Endothelial cell of umbilical vein (primary cell): ENCODE data around the gene CPA2. TPM values are rescaled to one million over a fixed set of nuclear protein-coding genes. Genes with fewer than 3 reads are reported as not detected.

Source experiments
- BruUV-seq: library from RNA; stranded (reverse); fragments of 400-500 nt; replicated peaks from 2 replicates; lab custom pipeline; 2021; lab: Mats Ljungman, UMichigan
- CTCF ChIA-PET: fragments of 300-600, 350-600 bp; sonication (Branson Sonifier 250); formaldehyde crosslinking; loops from one replicate; lab custom pipeline; 2021; ENCODE audit warnings: antibody characterized with exemption, inconsistent platforms; lab: Charles Lee
- POLR2A ChIA-PET: fragments of 300-600, 350-600 bp; sonication (Branson Sonifier 250); formaldehyde crosslinking; loops from one replicate; lab custom pipeline; 2021; ENCODE audit warnings: antibody characterized with exemption, inconsistent platforms; lab: Charles Lee
- DNase-seq: peaks from one replicate; pipeline ENCODE4 v3.0.0-alpha.2; 2011; ENCODE audit warnings: low read depth, low spot score
- FAIRE-seq: peaks from 2 replicates; lab custom pipeline; 2011; peaks lifted over from hg19 to GRCh38; lab: Jason Lieb, UNC
- H2AFZ ChIP-seq: 2 replicates; pipeline ENCODE4 v1.6.0; 2012; ENCODE audit warnings: low read depth, low read length, control low read depth, inconsistent platforms
- H3K27ac ChIP-seq: 2 replicates; pipeline ENCODE4 v1.5.1; 2011; ENCODE audit warnings: low read depth, mild to moderate bottlenecking, control low read depth, low read length, moderate library complexity; ENCODE audit not compliant: insufficient read depth
- H3K27me3 ChIP-seq, 2 experiments: 2 replicates each; pipeline versions ENCODE4 v1.6.0 to v1.6.1; 2011; ENCODE audit warnings: low read length in 2 of 2, mixed read lengths in 1 of 2; ENCODE audit not compliant: control insufficient read depth in 2 of 2, insufficient read depth in 2 of 2
- H3K36me3 ChIP-seq, 2 experiments: 2 replicates in 1 of 2; 3 replicates in 1 of 2; pipeline ENCODE4 v1.5.1; 2011; ENCODE audit warnings: low read length in 2 of 2, mild to moderate bottlenecking in 1 of 2, moderate library complexity in 1 of 2; ENCODE audit not compliant: control insufficient read depth in 2 of 2, insufficient read depth in 2 of 2; ENCODE audit errors: extremely low read depth in 1 of 2
- H3K4me1 ChIP-seq: 3 replicates; pipeline ENCODE4 v1.5.1; 2011; ENCODE audit warnings: mild to moderate bottlenecking, low read length; ENCODE audit not compliant: control insufficient read depth, insufficient read depth; ENCODE audit errors: extremely low read depth
- H3K4me2 ChIP-seq: 2 replicates; pipeline ENCODE4 v1.6.1; 2011; ENCODE audit warnings: low read length, control low read depth, mixed read lengths; ENCODE audit not compliant: insufficient read depth
- H3K4me3 ChIP-seq, 3 experiments: fragments of 200-600 bp in 1 of 3; sonication (generic), shearing (Covaris generic) in 1 of 3; replicated peaks in 1 of 3; 2 replicates each; pipeline ENCODE4 v1.5.1; 2011 to 2016; ENCODE audit warnings: control low read depth in 3 of 3, low read length in 3 of 3, mild to moderate bottlenecking in 2 of 3, inconsistent platforms in 1 of 3, low read depth in 1 of 3, moderate library complexity in 1 of 3; ENCODE audit not compliant: insufficient read depth in 1 of 3
- H3K79me2 ChIP-seq: 2 replicates; pipeline ENCODE4 v1.6.0; 2012; ENCODE audit warnings: low read length, inconsistent platforms; ENCODE audit not compliant: control insufficient read depth, insufficient read depth
- H3K9ac ChIP-seq: replicated peaks from 2 replicates; pipeline ENCODE3; 2011; ENCODE audit warnings: low read length, control low read depth; ENCODE audit not compliant: insufficient read depth; ENCODE audit errors: extremely low read depth
- H3K9me1 ChIP-seq: replicated peaks from 3 replicates; pipeline ENCODE4 v1.6.0; 2011; ENCODE audit warnings: mild to moderate bottlenecking, low read length; ENCODE audit not compliant: control insufficient read depth, insufficient read depth; ENCODE audit errors: extremely low read depth
- H3K9me3 ChIP-seq: replicated peaks from 2 replicates; pipeline ENCODE4 v1.5.1; 2012; ENCODE audit warnings: low read length, inconsistent platforms; ENCODE audit not compliant: control insufficient read depth, insufficient read depth
- H4K20me1 ChIP-seq: replicated peaks from 2 replicates; pipeline ENCODE3; 2011; ENCODE audit warnings: mild to moderate bottlenecking, low read length; ENCODE audit not compliant: control insufficient read depth, insufficient read depth; ENCODE audit errors: extremely low read depth
- CTCF ChIP-seq, 2 donors: IDR thresholded peaks; 1 replicate in 1 of 2; 2 replicates in 1 of 2; pipeline ENCODE4 v1.5.1; 2011; ENCODE audit warnings: low read length in 2 of 2, mild to moderate bottlenecking in 2 of 2, moderate library complexity in 2 of 2, control low read depth in 1 of 2, inconsistent platforms in 1 of 2, low read depth in 1 of 2; ENCODE audit not compliant: insufficient read depth in 1 of 2; ENCODE audit errors: extremely low read depth in 1 of 2
- EZH2 ChIP-seq: IDR thresholded peaks from 2 replicates; pipeline ENCODE4 v1.6.1; 2012; ENCODE audit warnings: borderline replicate concordance, low read depth, mild to moderate bottlenecking, moderate library complexity, low read length, inconsistent platforms; ENCODE audit not compliant: severe bottlenecking
- FOS ChIP-seq: IDR thresholded peaks from 2 replicates; pipeline ENCODE4 v1.6.1; 2011; ENCODE audit warnings: mild to moderate bottlenecking, low read length, moderate library complexity, borderline replicate concordance; ENCODE audit not compliant: insufficient read depth
- GATA2 ChIP-seq: IDR thresholded peaks from 2 replicates; pipeline ENCODE4 v1.7.0; 2011; ENCODE audit warnings: low read depth, mild to moderate bottlenecking, moderate library complexity, mixed read lengths, low read length; ENCODE audit not compliant: insufficient read length, insufficient read depth
- JUN ChIP-seq: IDR thresholded peaks from 2 replicates; pipeline ENCODE4 v1.6.1; 2011; ENCODE audit warnings: borderline replicate concordance, low read depth; ENCODE audit not compliant: insufficient read length, insufficient read depth
- MAX ChIP-seq: IDR thresholded peaks from 2 replicates; pipeline ENCODE4 v1.6.1; 2011; ENCODE audit not compliant: insufficient read depth, insufficient read length
- MYC ChIP-seq: IDR thresholded peaks from one replicate; pipeline ENCODE4 v1.6.1; 2011; ENCODE audit warnings: mild to moderate bottlenecking, low read depth, low read length
- POLR2A ChIP-seq: IDR thresholded peaks from 2 replicates; pipeline ENCODE4 v1.6.1; 2012; ENCODE audit warnings: low read depth, mild to moderate bottlenecking, control low read depth, low read length
- POLR2AphosphoS5 ChIP-seq: IDR thresholded peaks from 2 replicates; pipeline ENCODE4 v1.6.1; 2012; ENCODE audit warnings: low read depth, mild to moderate bottlenecking, control low read depth, low read length, moderate library complexity; ENCODE audit not compliant: insufficient read depth
- dilution Hi-C: fragments of 300-500 bp; cut with MboI; formaldehyde crosslinking; loops from one replicate; pipeline ENCODE4 v1.15.0; 2019; ENCODE audit warnings: low sequenced_read_pairs; ENCODE audit not compliant: extremely low pct_ligation_motif_present
- intact Hi-C: fragments of 100-400 bp; cut with micrococcal nuclease; formaldehyde crosslinking; loops from one replicate; pipeline ENCODE4 v1.10.0; 2022
- polyA plus RNA-seq, 4 experiments: library from polyadenylated mRNA; depleted of rRNA in 3 of 4; stranded (reverse) in 3 of 4; unstranded in 1 of 4; fragments of >200 nt; gene quantifications; 2 replicates each; pipeline versions ENCODE4 v1.2.1 to v1.2.3, GENCODE V29; 2011 to 2012; ENCODE audit warnings: missing spikeins in 1 of 4
- total RNA-seq: library from RNA; stranded (reverse); gene quantifications from 2 replicates; pipeline ENCODE4 v1.2.3, GENCODE V29; 2021

CPA2 gene
- total and polyA plus RNA-seq, 2 donors (not counting 3 experiments of a cell fraction or from before 2014, with no cell fraction given) = not detected

- dilution Hi-C loops = no loop called here
- ChIA-PET CTCF (interaction anchor here (1.1 to 1.5 kb wide), 3 partner anchors 9 to 195 kb away, joined by 3 read pairs; no protein-coding TSS in a partner anchor), POLR2A (no interaction called here)
- Histone ChIP-seq H3K27ac (no peak overlapping the region), H3K4me3 (no peak overlapping the region), H3K9me1 (no peaks in the 10 kb centered on the region), H3K4me1 (no peaks in the 10 kb centered on the region), H3K27me3 (peaks cover 0 to 4% of the 10 kb centered on the region in 2 experiments), H3K79me2 (no peaks in the 10 kb centered on the region), H2AFZ (no peak overlapping the region), H3K4me2 (no peak overlapping the region), H3K36me3 (no peaks in the 10 kb centered on the region), H3K9me3 (no peaks in the 10 kb centered on the region), H4K20me1 (no peaks in the 10 kb centered on the region), H3K9ac (no peak overlapping the region)
- DNase-seq = no peak
- BruUV-seq = no TSS peak
- TF ChIP-seq POLR2AphosphoS5 (no peak), MYC (no peak), EZH2 (no peak), FOS (no peak)
- no peak for FAIRE-seq
- intact Hi-C loops = no loop called here
Measured at GRCh38 chr7:130266961-130267321, 278 bp downstream of the CPA2 start.

- no peak overlapping the region for H3K27ac ChIP-seq
- no peaks in the 10 kb centered on the region for H3K36me3 ChIP-seq
- no peak for TF ChIP-seq POLR2AphosphoS5
- TF ChIP-seq JUN = no peak
- TF ChIP-seq CTCF (IDR thresholded peaks at IDR 0.05; ENCODE audit: extremely low read depth in 1 of 2, insufficient read depth in 1 of 2, low read depth in 1 of 2, low read length in 2 of 2) = no peak
- no peak for TF ChIP-seq FOS
- TF ChIP-seq EZH2 = no peak
- TF ChIP-seq MYC = no peak
- no peak for TF ChIP-seq GATA2
- no peak for TF ChIP-seq MAX
- no peak for TF ChIP-seq POLR2A
- no peak overlapping the region for H2AFZ ChIP-seq
- FAIRE-seq = no peak
- POLR2A ChIA-PET = no interaction called here
- no peak overlapping the region for H3K9ac ChIP-seq
- H3K9me3 ChIP-seq = no peaks in the 10 kb centered on the region
- DNase-seq = no peak
- CTCF ChIA-PET = interaction anchor here (0.9 to 1.5 kb wide), 4 partner anchors 8 to 28 kb away, joined by 3 read pairs; no protein-coding TSS in a partner anchor
- peaks cover 0 to 17% of the 10 kb centered on the region in 2 experiments for H3K27me3 ChIP-seq
- H3K4me3 ChIP-seq = no peak overlapping the region
- H3K79me2 ChIP-seq = no peaks in the 10 kb centered on the region
- no peak overlapping the region for H3K4me2 ChIP-seq
- intact Hi-C loops = no loop called here
- H3K4me1 ChIP-seq = peaks cover 2% of the 10 kb centered on the region
- H4K20me1 ChIP-seq = no peaks in the 10 kb centered on the region
- dilution Hi-C loops = no loop called here
- no peaks in the 10 kb centered on the region for H3K9me1 ChIP-seq
- no TSS peak for BruUV-seq
Measured at GRCh38 chr7:130268463-130269317, 2.0 kb downstream of the CPA2 start.
